VCaP (cell line): ENCODE data around the gene DTWD2.
A peak's percentile ranks its signal among the peaks of the same experiment; 100 is the strongest.
"Not testable (repeated sequence)": the region's sequence is repeated elsewhere in the genome, so short reads cannot be mapped to it uniquely, and the experiment has no call there.

Experiments used
- H3K27ac ChIP-seq: fragments of 450-650 bp; 2 replicates; pipeline ENCODE4 v1.5.1; 2017
- CTCF ChIP-seq: fragments of 450-650 bp; conservative IDR thresholded peaks from 2 replicates; pipeline ENCODE4 v1.5.1; 2017; ENCODE audit warnings: mild to moderate bottlenecking, moderate library complexity

The DTWD2 gene

DNA sequence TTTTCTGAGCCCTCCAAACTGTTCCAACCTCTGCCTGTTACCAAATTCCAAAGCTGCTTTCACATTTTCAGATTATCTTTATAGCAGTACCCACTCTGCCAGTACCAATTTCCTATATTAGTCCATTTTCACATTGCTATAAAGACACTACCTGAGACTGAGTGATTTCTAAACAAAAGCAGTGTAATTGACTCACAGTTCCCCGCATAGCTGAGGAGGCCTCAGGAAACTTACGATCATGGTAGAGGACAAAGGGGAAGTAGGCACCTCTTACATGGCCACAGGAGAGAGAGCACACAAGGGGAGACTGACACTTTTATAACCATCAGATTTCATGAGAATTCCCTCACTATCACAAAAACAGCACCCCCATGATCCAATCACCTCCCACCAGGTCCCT, 105.0 kb downstream of the DTWD2 start:
- no peak overlapping the region for H3K27ac ChIP-seq
- no peak for TF ChIP-seq CTCF

- no peak for TF ChIP-seq CTCF
- H3K27ac ChIP-seq, result no peak overlapping the region
These were observed 105.7 kb downstream of the DTWD2 start for GRCh38 chr5:118882666-118883065.

GRCh38 chr5:118876852-118877251, 111.5 kb downstream of the DTWD2 start:
- not testable (repeated sequence) for H3K27ac ChIP-seq

DNA sequence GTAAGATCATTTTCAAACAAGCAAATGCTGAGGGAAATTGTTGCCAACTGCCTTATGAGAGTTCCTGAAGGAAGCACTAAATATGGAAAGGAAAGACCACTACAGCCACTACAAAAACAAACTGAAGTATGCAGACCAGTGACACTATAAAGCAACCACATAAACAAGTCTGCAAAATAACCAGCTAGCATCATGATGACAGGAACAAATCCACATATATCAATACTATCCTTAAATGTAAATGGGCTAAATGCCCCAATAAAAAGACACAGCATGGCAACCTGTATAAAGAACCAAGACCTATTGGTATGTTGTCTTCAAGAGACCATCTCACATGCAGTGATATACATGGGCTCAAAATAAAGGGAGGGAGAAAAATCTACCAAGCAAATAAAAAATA, 113.2 kb downstream of the DTWD2 start:
- H3K27ac ChIP-seq, result no peak overlapping the region
- no peak for TF ChIP-seq CTCF

- TF ChIP-seq CTCF, result no peak
- no peak overlapping the region for H3K27ac ChIP-seq
These were observed 114.9 kb downstream of the DTWD2 start for GRCh38 chr5:118873417-118873816.

GRCh38 chr5:118863345-118863744, 125.0 kb downstream of the DTWD2 start:
- no peak overlapping the region for H3K27ac ChIP-seq
- TF ChIP-seq CTCF, result no peak

DNA sequence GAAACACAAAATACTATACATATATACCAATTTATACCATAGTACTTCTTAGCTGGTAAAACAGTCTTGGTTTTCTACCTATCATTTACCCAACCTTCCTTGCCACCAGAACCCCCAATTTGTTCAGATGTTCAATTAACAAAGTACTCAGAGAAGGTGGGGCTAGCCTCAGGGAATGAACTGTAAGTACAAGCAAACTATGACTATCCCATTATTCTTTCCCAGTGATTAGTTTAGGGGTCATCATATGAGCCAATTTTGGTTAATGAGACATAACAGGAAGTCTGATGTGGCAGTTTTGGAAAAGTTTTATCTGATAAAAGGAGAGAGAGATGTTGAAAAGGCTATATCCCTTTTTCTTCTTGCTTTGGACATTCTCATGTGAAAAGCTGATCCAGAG, 125.8 kb downstream of the DTWD2 start:
- TF ChIP-seq CTCF, result no peak
- no peak overlapping the region for H3K27ac ChIP-seq

DNA sequence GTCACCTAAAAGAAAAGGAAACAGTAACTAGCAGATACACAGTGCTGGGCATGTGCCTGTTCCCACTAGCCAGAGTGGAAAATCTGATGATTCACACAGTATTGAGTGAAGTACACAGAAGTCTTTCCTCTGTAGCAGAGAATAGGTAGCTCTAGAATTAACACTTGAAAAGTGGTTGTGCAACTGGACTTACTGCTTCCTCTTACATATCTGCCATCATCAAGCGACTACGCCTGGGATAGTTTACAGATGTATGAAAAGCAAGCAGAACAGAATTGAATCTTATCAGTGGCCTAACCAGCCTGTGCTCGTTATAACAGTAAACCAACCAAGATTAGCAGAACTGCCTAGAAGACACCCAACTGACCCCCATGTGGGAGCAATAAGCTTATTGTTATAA, 130.6 kb downstream of the DTWD2 start:
- no peak for TF ChIP-seq CTCF
- H3K27ac ChIP-seq, result peak overlapping the region; percentile 2; the same call in 1 of the 2 replicates
